Hepatocyte (in vitro differentiated cells): Measurements from ENCODE around the gene FBXO42.

Source experiments
- EZH2 ChIP-seq: fragments of 200-600 bp; sonication (generic); IDR thresholded peaks from 2 replicates; pipeline ENCODE4 v1.6.1; 2016; ENCODE audit warnings: antibody characterized with exemption, mild to moderate bottlenecking, borderline replicate concordance
- EZH2phosphoT487 ChIP-seq: fragments of 200-600 bp; sonication (generic); IDR thresholded peaks from one replicate; pipeline ENCODE4 v1.6.1; 2018; ENCODE audit warnings: antibody characterized with exemption, mild to moderate bottlenecking, low read depth, moderate library complexity; ENCODE audit not compliant: unreplicated experiment, severe bottlenecking
- TF ChIP-seq, protein P1 (sequence below): fragments of 200-600 bp; sonication (generic); IDR thresholded peaks from 2 replicates; pipeline ENCODE4 v1.5.1; 2016; ENCODE audit warnings: antibody characterized with exemption, mild to moderate bottlenecking; ENCODE audit not compliant: poor library complexity

DNA sequence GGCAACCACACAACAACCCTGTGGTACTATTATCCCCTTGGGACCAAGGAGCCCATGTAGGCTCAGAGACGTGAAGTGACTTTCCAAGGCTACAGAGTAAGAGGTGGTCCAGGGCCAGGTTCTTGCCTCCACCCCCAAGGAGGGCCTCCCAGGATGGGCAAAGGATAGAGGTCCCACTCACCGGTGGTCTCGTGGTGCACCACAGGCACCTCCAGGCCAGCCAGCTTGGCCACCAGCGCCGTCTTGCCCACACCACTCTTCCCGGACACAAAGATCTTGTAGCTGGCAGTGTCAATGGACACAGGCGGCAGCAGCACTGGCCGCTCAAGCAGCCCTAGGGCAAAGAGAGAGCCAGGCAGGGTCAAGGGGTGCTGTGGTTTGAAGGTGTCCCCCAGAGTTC is 118.8 kb downstream of the FBXO42 start:
- TF ChIP-seq, protein P1, sequence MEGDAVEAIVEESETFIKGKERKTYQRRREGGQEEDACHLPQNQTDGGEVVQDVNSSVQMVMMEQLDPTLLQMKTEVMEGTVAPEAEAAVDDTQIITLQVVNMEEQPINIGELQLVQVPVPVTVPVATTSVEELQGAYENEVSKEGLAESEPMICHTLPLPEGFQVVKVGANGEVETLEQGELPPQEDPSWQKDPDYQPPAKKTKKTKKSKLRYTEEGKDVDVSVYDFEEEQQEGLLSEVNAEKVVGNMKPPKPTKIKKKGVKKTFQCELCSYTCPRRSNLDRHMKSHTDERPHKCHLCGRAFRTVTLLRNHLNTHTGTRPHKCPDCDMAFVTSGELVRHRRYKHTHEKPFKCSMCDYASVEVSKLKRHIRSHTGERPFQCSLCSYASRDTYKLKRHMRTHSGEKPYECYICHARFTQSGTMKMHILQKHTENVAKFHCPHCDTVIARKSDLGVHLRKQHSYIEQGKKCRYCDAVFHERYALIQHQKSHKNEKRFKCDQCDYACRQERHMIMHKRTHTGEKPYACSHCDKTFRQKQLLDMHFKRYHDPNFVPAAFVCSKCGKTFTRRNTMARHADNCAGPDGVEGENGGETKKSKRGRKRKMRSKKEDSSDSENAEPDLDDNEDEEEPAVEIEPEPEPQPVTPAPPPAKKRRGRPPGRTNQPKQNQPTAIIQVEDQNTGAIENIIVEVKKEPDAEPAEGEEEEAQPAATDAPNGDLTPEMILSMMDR: no peak
- TF ChIP-seq EZH2phosphoT487: no peak
- no peak for TF ChIP-seq EZH2
